ENCODE data around the gene RASGRF1. TPM values are rescaled to one million over a fixed set of nuclear protein-coding genes. Genes with fewer than 3 reads are reported as not detected.
A peak's percentile ranks its signal among the peaks of the same experiment; 100 is the strongest.
"Not testable (repeated sequence)": the region's sequence is repeated elsewhere in the genome, so short reads cannot be mapped to it uniquely, and the experiment has no call there.

The RASGRF1 gene
- total RNA-seq, 2 donors from 2014 or later: not detected

DNA sequence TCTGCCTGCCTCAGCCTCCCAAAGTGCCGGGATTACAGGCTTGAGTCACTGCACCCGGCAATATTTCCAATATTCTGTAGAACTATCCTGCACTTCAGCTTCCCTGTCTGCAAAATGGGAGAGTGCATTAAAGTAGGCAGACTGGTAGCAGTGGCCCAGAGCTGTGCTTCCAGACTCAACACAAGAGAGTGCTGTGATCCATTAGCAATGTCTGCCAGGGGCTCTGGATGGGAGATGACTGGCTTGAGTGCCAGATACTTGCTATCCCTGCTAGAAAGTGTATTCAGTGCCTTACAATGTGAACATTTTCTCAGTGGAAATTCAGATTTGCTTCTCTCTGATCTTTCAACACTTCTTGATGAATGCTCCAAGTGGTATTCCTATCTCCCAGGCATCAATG, 80.3 kb downstream of the RASGRF1 start:
- H3K36me3 Mint-ChIP-seq: no peaks in the 10 kb centered on the region
- ATAC-seq: no peak
- no peaks in the 10 kb centered on the region for H3K9me3 Mint-ChIP-seq
- DNase-seq (ENCODE audit: low spot score in 2 of 2): no peak
- H3K27ac Mint-ChIP-seq: no peak overlapping the region

GRCh38 chr15:79009379-79009778, 81.2 kb downstream of the RASGRF1 start:
- no peaks in the 10 kb centered on the region for H3K36me3 Mint-ChIP-seq
- H3K9me3 Mint-ChIP-seq: no peaks in the 10 kb centered on the region
- DNase-seq (ENCODE audit: low spot score in 2 of 2) (no peak), ATAC-seq (no peak)
- H3K27ac Mint-ChIP-seq: no peak overlapping the region

DNA sequence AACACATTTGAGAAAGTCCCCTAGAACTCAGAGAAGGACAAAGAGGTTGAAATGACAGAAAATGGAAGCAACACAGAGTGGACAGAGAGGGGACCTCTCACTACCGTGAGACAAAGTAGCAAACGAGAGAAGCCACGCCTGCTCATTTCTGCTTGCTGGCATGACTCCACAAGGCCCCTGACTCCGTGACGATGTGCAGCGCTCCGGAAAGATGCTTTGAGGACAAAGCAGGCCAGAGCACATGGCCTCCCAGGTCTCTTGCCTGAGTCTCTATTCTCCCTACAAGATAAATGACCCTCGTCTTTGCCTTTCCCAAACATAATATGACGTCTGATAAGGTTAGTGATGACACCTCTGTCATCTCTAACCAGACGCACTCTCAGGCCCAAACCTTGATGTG, 81.9 kb downstream of the RASGRF1 start:
- H3K27ac Mint-ChIP-seq: no peak overlapping the region
- DNase-seq (ENCODE audit: low spot score in 2 of 2) (no peak), ATAC-seq (no peak)
- no peaks in the 10 kb centered on the region for H3K36me3 Mint-ChIP-seq
- H3K9me3 Mint-ChIP-seq: no peaks in the 10 kb centered on the region

DNA sequence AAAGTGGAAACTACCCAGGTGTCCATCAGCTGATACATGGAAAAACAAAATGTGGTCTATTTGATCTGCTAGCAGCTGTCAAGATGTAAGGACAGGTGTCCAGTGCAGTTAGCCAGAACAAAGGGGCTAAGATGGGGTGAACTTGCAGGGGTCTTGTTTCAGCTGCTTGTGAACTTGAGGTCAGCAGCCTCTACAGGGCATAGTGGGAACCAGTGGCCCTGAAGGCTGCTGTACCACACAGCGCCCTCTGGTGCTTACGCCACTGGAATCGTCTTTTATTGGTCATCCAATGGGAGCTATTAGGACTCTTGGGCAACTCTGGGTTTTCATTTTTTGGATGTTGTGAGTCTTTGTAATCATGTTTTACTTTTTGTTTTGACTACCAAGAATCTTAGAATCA, 83.5 kb downstream of the RASGRF1 start:
- ATAC-seq: peak in 1 of 2 donors; percentile 45
- DNase-seq (ENCODE audit: low spot score in 2 of 2): peak in 1 of 2 donors; percentile 30
- Mint-ChIP-seq H3K36me3 (no peaks in the 10 kb centered on the region), H3K27ac (no peak overlapping the region), H3K9me3 (no peaks in the 10 kb centered on the region)

GRCh38 chr15:79006071-79006470, 84.5 kb downstream of the RASGRF1 start:
- DNase-seq (ENCODE audit: low spot score in 2 of 2) (no peak), ATAC-seq (no peak)
- no peaks in the 10 kb centered on the region for H3K9me3 Mint-ChIP-seq
- H3K27ac Mint-ChIP-seq: no peak overlapping the region
- no peaks in the 10 kb centered on the region for H3K36me3 Mint-ChIP-seq

GRCh38 chr15:79004336-79004735, 86.2 kb downstream of the RASGRF1 start:
- Mint-ChIP-seq H3K27ac (peak overlapping the region; percentile 36 to 74), H3K9me3 (no peaks in the 10 kb centered on the region), H3K36me3 (no peaks in the 10 kb centered on the region)
- ATAC-seq (peak; percentile 71 to 74), DNase-seq (ENCODE audit: low spot score in 2 of 2) (no peak)

- ATAC-seq (no peak), DNase-seq (ENCODE audit: low spot score in 2 of 2) (no peak)
- peak overlapping the region in 1 of 2 donors; percentile 74 for H3K27ac Mint-ChIP-seq
- no peaks in the 10 kb centered on the region for H3K9me3 Mint-ChIP-seq
- no peaks in the 10 kb centered on the region for H3K36me3 Mint-ChIP-seq
Observed at GRCh38 chr15:79003896-79004295, 86.7 kb downstream of the RASGRF1 start.

DNA sequence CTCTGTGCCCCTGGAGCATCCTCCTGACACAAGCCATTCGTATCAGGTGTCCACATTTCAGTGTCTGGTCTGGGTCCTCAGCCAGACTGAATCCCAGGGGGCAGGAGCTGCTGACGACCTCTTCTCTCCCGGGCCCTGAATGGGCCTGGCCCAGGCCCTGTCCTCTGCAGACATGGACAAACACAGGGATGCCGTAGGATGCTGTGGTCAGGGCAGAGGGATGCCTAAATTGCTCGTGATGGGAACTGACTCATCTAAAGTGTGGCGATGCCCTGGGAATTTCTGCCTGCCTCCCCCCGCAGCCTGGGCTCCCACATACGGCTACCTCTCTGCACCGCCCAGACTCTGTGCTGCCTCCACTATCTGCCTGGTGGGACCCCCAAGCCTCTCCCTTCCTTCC, 87.3 kb downstream of the RASGRF1 start:
- Mint-ChIP-seq H3K9me3 (no peaks in the 10 kb centered on the region), H3K27ac (peak overlapping the region in 1 of 2 donors; percentile 77), H3K36me3 (no peaks in the 10 kb centered on the region)
- ATAC-seq (no peak), DNase-seq (ENCODE audit: low spot score in 2 of 2) (no peak)

- no peak for ATAC-seq
- H3K27ac Mint-ChIP-seq: no peak overlapping the region
Observed at GRCh38 chr15:79002581-79002980, 88.0 kb downstream of the RASGRF1 start.

GRCh38 chr15:78999636-79000035, 90.9 kb downstream of the RASGRF1 start:
- Mint-ChIP-seq H3K9me3 (no peaks in the 10 kb centered on the region), H3K27ac (no peak overlapping the region)
- ATAC-seq: no peak

More at GRCh38 chr15:79002581-79002980, 88.0 kb downstream of the RASGRF1 start:
- Mint-ChIP-seq H3K9me3 (no peaks in the 10 kb centered on the region), H3K36me3 (no peaks in the 10 kb centered on the region)
- DNase-seq (ENCODE audit: low spot score in 2 of 2): no peak

GRCh38 chr15:78998526-78998925, 92.1 kb downstream of the RASGRF1 start:
- Mint-ChIP-seq H3K36me3 (no peaks in the 10 kb centered on the region), H3K27ac (no peak overlapping the region), H3K9me3 (no peaks in the 10 kb centered on the region)
- ATAC-seq (no peak), DNase-seq (ENCODE audit: low spot score in 2 of 2) (no peak)

More at GRCh38 chr15:78999636-79000035, 90.9 kb downstream of the RASGRF1 start:
- DNase-seq (ENCODE audit: low spot score in 2 of 2): no peak
- no peaks in the 10 kb centered on the region for H3K36me3 Mint-ChIP-seq

DNA sequence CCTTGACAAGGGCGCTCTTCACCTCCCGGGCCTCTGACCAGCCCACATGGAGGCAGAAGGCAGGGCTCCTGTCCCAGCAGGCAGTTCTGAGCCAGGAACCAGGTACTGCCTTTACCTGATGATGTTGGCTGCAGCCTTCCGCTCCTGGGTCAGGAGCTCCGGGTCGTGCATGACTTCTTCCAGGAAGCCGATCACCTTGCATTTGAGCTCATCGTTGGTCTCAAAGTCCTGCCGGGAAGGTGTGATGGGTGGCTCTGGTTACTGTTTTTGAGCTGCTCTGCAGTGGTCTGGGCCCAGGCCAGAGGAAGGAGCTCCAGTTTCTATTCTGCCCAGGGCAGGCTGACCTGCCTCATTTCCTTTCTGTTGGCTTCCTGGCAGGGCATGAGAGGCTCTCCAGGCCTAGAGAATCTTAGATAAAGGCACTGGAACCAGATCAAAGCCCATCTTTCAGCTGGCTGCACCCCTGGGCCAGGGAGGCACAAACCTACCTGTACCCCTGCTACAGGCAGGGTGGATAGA, 92.5 kb downstream of the RASGRF1 start:
- Mint-ChIP-seq H3K36me3 (no peaks in the 10 kb centered on the region), H3K9me3 (no peaks in the 10 kb centered on the region), H3K27ac (no peak overlapping the region)
- DNase-seq (ENCODE audit: low spot score in 2 of 2) (no peak), ATAC-seq (no peak)

GRCh38 chr15:78996894-78997275, 93.7 kb downstream of the RASGRF1 start:
- H3K36me3 Mint-ChIP-seq: no peaks in the 10 kb centered on the region
- H3K27ac Mint-ChIP-seq: no peak overlapping the region
- DNase-seq (ENCODE audit: low spot score in 2 of 2): no peak
- ATAC-seq: no peak
- no peaks in the 10 kb centered on the region for H3K9me3 Mint-ChIP-seq

- no peaks in the 10 kb centered on the region for H3K36me3 Mint-ChIP-seq
- DNase-seq (ENCODE audit: low spot score in 2 of 2): no peak
- ATAC-seq: peak in 1 of 2 donors; percentile 4
Observed at GRCh38 chr15:78995921-78996893, 94.4 kb downstream of the RASGRF1 start.

GRCh38 chr15:78995161-78995560, 95.4 kb downstream of the RASGRF1 start:
- ATAC-seq, H3K36me3 Mint-ChIP-seq, H3K9me3 Mint-ChIP-seq: not testable (repeated sequence)

More at GRCh38 chr15:78995921-78996893, 94.4 kb downstream of the RASGRF1 start:
- Mint-ChIP-seq H3K9me3 (no peaks in the 10 kb centered on the region), H3K27ac (no peak overlapping the region)

GRCh38 chr15:78993931-78994530, 96.5 kb downstream of the RASGRF1 start:
- Mint-ChIP-seq H3K9me3 (no peaks in the 10 kb centered on the region), H3K36me3 (no peaks in the 10 kb centered on the region), H3K27ac (no peak overlapping the region)
- ATAC-seq (no peak), DNase-seq (ENCODE audit: low spot score in 2 of 2) (no peak)

More at GRCh38 chr15:78995161-78995560, 95.4 kb downstream of the RASGRF1 start:
- not testable (repeated sequence) for DNase-seq (ENCODE audit: low spot score in 2 of 2); H3K27ac Mint-ChIP-seq

DNA sequence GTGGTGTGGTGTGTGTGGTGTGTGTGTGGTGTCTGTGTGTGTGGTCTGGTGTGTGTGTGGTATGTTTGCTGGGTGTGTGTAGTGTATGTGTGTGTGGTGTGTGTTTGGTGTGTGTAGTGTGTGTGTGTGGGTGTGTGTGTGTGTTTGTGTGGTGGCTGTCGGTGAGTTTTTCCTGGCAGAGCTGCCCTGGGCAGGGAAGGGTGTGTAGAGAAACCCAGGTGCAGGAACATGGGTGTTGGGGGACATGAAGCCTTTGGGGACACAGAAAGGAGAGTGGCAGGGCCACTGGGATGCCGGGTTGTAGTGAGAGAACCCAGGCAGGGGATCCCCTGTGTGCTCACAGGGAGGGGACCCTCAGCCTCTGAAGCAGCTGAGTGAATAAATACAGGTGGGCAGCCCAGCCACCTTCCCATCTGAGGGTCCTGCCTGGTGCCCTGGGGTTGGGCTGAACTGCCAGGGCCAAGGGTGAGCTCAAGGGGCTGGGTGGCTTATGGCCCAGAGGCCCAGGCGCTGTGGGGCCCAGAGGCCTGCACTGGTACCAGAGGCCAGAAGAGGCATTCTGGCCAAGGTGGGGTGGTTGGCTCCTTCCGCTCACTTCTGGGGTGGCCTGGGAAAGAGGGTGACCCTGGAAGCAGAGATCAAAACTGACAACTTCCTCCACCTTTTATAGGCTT, 97.2 kb downstream of the RASGRF1 start:
- H3K27ac Mint-ChIP-seq: no peak overlapping the region
- no peaks in the 10 kb centered on the region for H3K36me3 Mint-ChIP-seq
- DNase-seq (ENCODE audit: low spot score in 2 of 2) (no peak), ATAC-seq (no peak)
- H3K9me3 Mint-ChIP-seq: no peaks in the 10 kb centered on the region
